Gastroesophageal sphincter (tissue), 4 donors: ENCODE data around the gene ADAM12. TPM values are rescaled to one million over a fixed set of nuclear protein-coding genes. Genes with fewer than 3 reads are reported as not detected.

ENCODE experiments used
- ATAC-seq: fragments of 150-250 bp; one replicate; pipeline ENCODE4 v1.9.1; 2016; ENCODE audit warnings: mild to moderate bottlenecking, moderate library complexity
- H3K27ac ChIP-seq, 4 donors: fragments of 200-600 bp; sonication (generic) in 3 of 4; 1 replicate in 3 of 4; 2 replicates in 1 of 4; pipeline ENCODE4 v1.5.1; 2016 to 2019
- H3K27me3 ChIP-seq: fragments of 200-600 bp; sonication (generic); one replicate; pipeline ENCODE4 v1.5.1; 2019
- H3K36me3 ChIP-seq, 2 donors: fragments of 200-600 bp; sonication (generic); one replicate each; pipeline ENCODE4 v1.5.1; 2019; ENCODE audit warnings: control low read depth in 1 of 2
- H3K4me1 ChIP-seq, 3 donors: fragments of 200-600 bp; sonication (generic); 1 replicate in 2 of 3; 2 replicates in 1 of 3; pipeline ENCODE4 v1.5.1; 2016 to 2019; ENCODE audit warnings: control low read depth in 2 of 3
- H3K4me3 ChIP-seq, 2 donors: fragments of 200-600 bp; sonication (generic); one replicate each; pipeline ENCODE4 v1.5.1; 2019; ENCODE audit warnings: mild to moderate bottlenecking in 1 of 2, moderate library complexity in 1 of 2
- H3K9me3 ChIP-seq, 3 donors: fragments of 200-600 bp; sonication (generic); one replicate each; pipeline ENCODE4 v1.5.1; 2017 to 2019; ENCODE audit warnings: control low read depth in 2 of 3
- EP300 ChIP-seq: sonication (generic); formaldehyde crosslinking; IDR thresholded peaks from one replicate; pipeline ENCODE4 v1.6.1; 2017; ENCODE audit warnings: antibody characterized with exemption, mild to moderate bottlenecking
- POLR2A ChIP-seq, 2 donors: fragments of 450-650 bp; IDR thresholded peaks; one replicate each; pipeline ENCODE4 v1.6.1; 2017; ENCODE audit warnings: antibody characterized with exemption in 2 of 2, mild to moderate bottlenecking in 2 of 2, moderate library complexity in 1 of 2
- POLR2AphosphoS5 ChIP-seq: sonication (generic); formaldehyde crosslinking; IDR thresholded peaks from one replicate; pipeline ENCODE4 v1.6.1; 2017; ENCODE audit warnings: antibody characterized with exemption
- WGBS, 2 donors: methylation state at CpG; one replicate each; pipeline ENCODE4 v1.1.5; 2018; ENCODE audit warnings: low coverage in 1 of 2; 5-methylcytosine and 5-hydroxymethylcytosine counted together
- total RNA-seq, 4 donors: library from RNA; depleted of rRNA; stranded (reverse); fragments of >200 nt; gene quantifications; one replicate each; pipeline ENCODE4 v1.1.0, GENCODE V29; 2016
- TF ChIP-seq, protein P1 (sequence below), 4 experiments: fragments of 200-600 bp in 2 of 4; fragments of 450-650 bp in 2 of 4; sonication (generic) in 1 of 4; IDR thresholded peaks; one replicate each; pipeline ENCODE4 v1.5.1; 2017 to 2019; ENCODE audit warnings: antibody characterized with exemption in 4 of 4, mild to moderate bottlenecking in 2 of 4, moderate library complexity in 2 of 4

The ADAM12 gene
- total RNA-seq, 4 donors from 2014 or later, result 0.27 to 1.2 (median 0.89) TPM

- Histone ChIP-seq H3K27me3 (peaks cover 20% of the 10 kb centered on the region), H3K4me3 (no peak overlapping the region), H3K27ac (no peak overlapping the region), H3K9me3 (no peaks in the 10 kb centered on the region), H3K36me3 (no peaks in the 10 kb centered on the region), H3K4me1 (peaks cover 0 to 5% (median 0%) of the 10 kb centered on the region in 3 donors)
- 79 to 82% methylated on average over 7 to 8 of the region's 13 CpGs for WGBS, 2 donors
- TF ChIP-seq EP300, result no peak
- no peak for TF ChIP-seq POLR2AphosphoS5
- TF ChIP-seq POLR2A (IDR thresholded peaks at IDR 0.05), result no peak
- TF ChIP-seq, protein P1, sequence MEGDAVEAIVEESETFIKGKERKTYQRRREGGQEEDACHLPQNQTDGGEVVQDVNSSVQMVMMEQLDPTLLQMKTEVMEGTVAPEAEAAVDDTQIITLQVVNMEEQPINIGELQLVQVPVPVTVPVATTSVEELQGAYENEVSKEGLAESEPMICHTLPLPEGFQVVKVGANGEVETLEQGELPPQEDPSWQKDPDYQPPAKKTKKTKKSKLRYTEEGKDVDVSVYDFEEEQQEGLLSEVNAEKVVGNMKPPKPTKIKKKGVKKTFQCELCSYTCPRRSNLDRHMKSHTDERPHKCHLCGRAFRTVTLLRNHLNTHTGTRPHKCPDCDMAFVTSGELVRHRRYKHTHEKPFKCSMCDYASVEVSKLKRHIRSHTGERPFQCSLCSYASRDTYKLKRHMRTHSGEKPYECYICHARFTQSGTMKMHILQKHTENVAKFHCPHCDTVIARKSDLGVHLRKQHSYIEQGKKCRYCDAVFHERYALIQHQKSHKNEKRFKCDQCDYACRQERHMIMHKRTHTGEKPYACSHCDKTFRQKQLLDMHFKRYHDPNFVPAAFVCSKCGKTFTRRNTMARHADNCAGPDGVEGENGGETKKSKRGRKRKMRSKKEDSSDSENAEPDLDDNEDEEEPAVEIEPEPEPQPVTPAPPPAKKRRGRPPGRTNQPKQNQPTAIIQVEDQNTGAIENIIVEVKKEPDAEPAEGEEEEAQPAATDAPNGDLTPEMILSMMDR (IDR thresholded peaks at IDR 0.05), result no peak
- ATAC-seq, result no peak
Observed at GRCh38 chr10:126218778-126219649, 169.3 kb downstream of the ADAM12 start.

GRCh38 chr10:126218174-126218573 is 170.1 kb downstream of the ADAM12 start:
- WGBS, 2 donors, result 91 to 95% methylated on average over 4 of the region's 5 CpGs
- Histone ChIP-seq H3K4me3 (no peak overlapping the region), H3K9me3 (no peaks in the 10 kb centered on the region), H3K4me1 (peaks cover 0 to 5% (median 0%) of the 10 kb centered on the region in 3 donors), H3K27ac (no peak overlapping the region), H3K27me3 (peaks cover 13% of the 10 kb centered on the region), H3K36me3 (no peaks in the 10 kb centered on the region)
- no peak for ATAC-seq
- TF ChIP-seq POLR2AphosphoS5 (no peak), EP300 (no peak), POLR2A (IDR thresholded peaks at IDR 0.05) (no peak)
- TF ChIP-seq, protein P1 (IDR thresholded peaks at IDR 0.05), result no peak

GRCh38 chr10:126216632-126216961 is 171.7 kb downstream of the ADAM12 start:
- TF ChIP-seq EP300 (no peak), POLR2AphosphoS5 (no peak), POLR2A (IDR thresholded peaks at IDR 0.05) (no peak)
- TF ChIP-seq, protein P1 (IDR thresholded peaks at IDR 0.05), result no peak
- H3K4me3 ChIP-seq, result no peak overlapping the region
- H3K36me3 ChIP-seq, result no peaks in the 10 kb centered on the region
- H3K27me3 ChIP-seq, result peaks cover 13% of the 10 kb centered on the region
- no peak overlapping the region for H3K27ac ChIP-seq
- ATAC-seq, result no peak
- 48 to 71% methylated on average over 3 to 4 of the region's 4 CpGs for WGBS, 2 donors
- H3K9me3 ChIP-seq, result no peaks in the 10 kb centered on the region
- no peaks in the 10 kb centered on the region for H3K4me1 ChIP-seq

DNA sequence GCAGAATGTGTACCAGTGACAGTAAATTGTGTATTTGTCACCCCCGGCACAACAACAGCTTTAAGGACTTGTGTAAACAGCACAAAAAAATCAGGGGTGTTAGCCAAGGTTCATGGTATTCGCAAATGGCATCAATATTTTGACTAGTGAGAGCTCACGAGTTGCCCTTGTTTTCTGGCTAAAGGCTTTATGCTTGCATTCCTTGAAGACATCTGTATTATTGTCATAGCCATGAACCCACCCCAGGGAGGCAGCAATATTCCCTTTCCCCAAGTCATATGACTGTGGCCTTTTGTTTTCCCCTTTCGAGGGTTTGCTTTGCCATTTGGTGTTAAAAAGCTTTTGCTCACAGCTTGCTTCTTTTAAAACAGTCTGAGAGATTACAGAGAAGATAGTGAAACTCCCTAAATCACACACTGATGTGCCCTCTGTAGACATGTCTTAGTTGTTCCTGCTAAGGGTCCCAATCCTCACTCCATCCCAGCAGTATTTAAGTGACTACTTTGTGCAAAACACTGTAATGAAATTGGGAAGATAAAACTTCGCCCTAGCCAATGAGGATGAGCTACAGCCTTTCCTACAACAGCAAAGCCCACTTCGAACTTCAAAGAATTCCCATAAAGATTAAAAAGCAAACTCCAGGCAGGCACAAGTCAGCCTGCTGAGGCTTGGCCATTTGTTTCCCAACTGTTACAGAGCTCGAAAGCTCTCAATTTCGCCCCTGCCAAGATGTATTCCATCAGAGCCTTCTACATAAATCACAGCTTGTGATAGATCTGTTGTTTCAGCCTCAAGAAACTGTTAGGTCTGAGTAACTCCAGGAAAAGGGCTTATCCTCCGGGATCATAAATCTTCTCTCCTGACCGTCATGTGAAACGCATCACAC is 172.3 kb downstream of the ADAM12 start:
- Histone ChIP-seq H3K9me3 (no peaks in the 10 kb centered on the region), H3K4me1 (no peaks in the 10 kb centered on the region), H3K36me3 (no peaks in the 10 kb centered on the region), H3K4me3 (no peak overlapping the region), H3K27ac (no peak overlapping the region), H3K27me3 (peaks cover 19% of the 10 kb centered on the region)
- no peak for ATAC-seq
- TF ChIP-seq POLR2AphosphoS5, result no peak
- TF ChIP-seq POLR2A (IDR thresholded peaks at IDR 0.05), result no peak
- no peak for TF ChIP-seq EP300
- 42 to 61% methylated on average over 11 of the region's 11 CpGs for WGBS, 2 donors

DNA sequence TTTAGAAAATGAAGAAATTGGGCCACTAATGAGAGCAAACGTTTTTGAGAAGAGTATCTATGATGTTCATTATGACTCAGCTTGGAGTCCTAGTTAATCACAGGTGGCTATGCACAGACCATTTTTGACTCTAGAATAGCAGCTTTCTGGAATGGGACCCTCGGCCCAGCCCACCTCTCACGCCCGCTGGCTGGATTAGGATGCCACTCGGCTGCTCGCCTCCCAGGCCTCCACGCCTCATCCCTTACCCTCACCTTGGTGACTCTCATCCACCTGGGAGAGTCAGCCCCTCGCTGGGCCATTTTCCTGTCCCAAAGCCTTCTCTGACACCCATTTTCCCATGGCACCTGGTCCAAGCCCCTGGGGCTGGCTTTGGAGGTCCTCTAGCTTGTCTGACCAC is 173.6 kb downstream of the ADAM12 start:
- Histone ChIP-seq H3K4me3 (no peak overlapping the region), H3K27ac (no peak overlapping the region), H3K27me3 (peaks cover 28% of the 10 kb centered on the region), H3K4me1 (no peaks in the 10 kb centered on the region), H3K36me3 (no peaks in the 10 kb centered on the region), H3K9me3 (no peaks in the 10 kb centered on the region)
- ATAC-seq, result no peak
- WGBS, 2 donors, result 90 to 96% methylated on average over 5 to 7 of the region's 8 CpGs
- TF ChIP-seq POLR2AphosphoS5 (no peak), POLR2A (IDR thresholded peaks at IDR 0.05) (no peak), EP300 (no peak)
- TF ChIP-seq, protein P1 (IDR thresholded peaks at IDR 0.05), result no peak
